ENCODE data around the gene RIMS1. TPM values are rescaled to one million over a fixed set of nuclear protein-coding genes. Genes with fewer than 3 reads are reported as not detected.

RIMS1 gene
- total and polyA plus RNA-seq, 4 donors = 0.14 to 5.7 (median 1.6) TPM

GRCh38 chr6:72130327-72130726 lies 244.0 kb downstream of the RIMS1 start:
- ATAC-seq (ENCODE audit: insufficient read depth, low FRiP score) (no peak), DNase-seq (no peak)
- Histone ChIP-seq H3K27ac (ENCODE audit: low read depth in 1 of 2, low read length in 1 of 2) (no peak overlapping the region), H3K9ac (ENCODE audit: insufficient read depth in 1 of 2, low read length in 2 of 2) (no peak overlapping the region), H3K36me3 (ENCODE audit: control insufficient read depth in 4 of 4, insufficient read depth in 4 of 4, low read length in 4 of 4) (no peaks in the 10 kb centered on the region), H3K9me3 (ENCODE audit: control insufficient read depth in 4 of 4, insufficient read depth in 3 of 4, low read length in 3 of 4) (peaks cover 0 to 5% (median 0%) of the 10 kb centered on the region in 4 donors), H3K27me3 (ENCODE audit: control insufficient read depth in 3 of 3, insufficient read depth in 3 of 3, low read length in 2 of 3) (no peaks in the 10 kb centered on the region), H3K4me3 (no peak overlapping the region), H3K4me1 (ENCODE audit: control insufficient read depth in 5 of 5, insufficient read depth in 5 of 5, low read length in 5 of 5) (no peaks in the 10 kb centered on the region)
- no peak for TF ChIP-seq CTCF (IDR thresholded peaks at IDR 0.05; ENCODE audit: control extremely low read depth, extremely low read depth)
- WGBS, 2 donors = 89 to 90% methylated on average over 2 of the region's 2 CpGs

- 85 to 95% methylated on average over 1 of the region's 1 CpG for WGBS, 2 donors
- H3K4me3 ChIP-seq = no peak overlapping the region
- no peak overlapping the region for H3K27ac ChIP-seq (ENCODE audit: low read depth in 1 of 2, low read length in 1 of 2)
- H3K36me3 ChIP-seq (ENCODE audit: control insufficient read depth in 4 of 4, insufficient read depth in 4 of 4, low read length in 4 of 4) = no peaks in the 10 kb centered on the region
- no peak for TF ChIP-seq CTCF (IDR thresholded peaks at IDR 0.05; ENCODE audit: control extremely low read depth, extremely low read depth)
- no peaks in the 10 kb centered on the region for H3K9me3 ChIP-seq (ENCODE audit: control insufficient read depth in 4 of 4, insufficient read depth in 3 of 4, low read length in 3 of 4)
- DNase-seq (no peak), ATAC-seq (ENCODE audit: insufficient read depth, low FRiP score) (no peak)
- no peaks in the 10 kb centered on the region for H3K4me1 ChIP-seq (ENCODE audit: control insufficient read depth in 5 of 5, insufficient read depth in 5 of 5, low read length in 5 of 5)
- no peak overlapping the region for H3K9ac ChIP-seq (ENCODE audit: insufficient read depth in 1 of 2, low read length in 2 of 2)
- H3K27me3 ChIP-seq (ENCODE audit: control insufficient read depth in 3 of 3, insufficient read depth in 3 of 3, low read length in 2 of 3) = no peaks in the 10 kb centered on the region
Observed at GRCh38 chr6:72132427-72132826, 246.1 kb downstream of the RIMS1 start.

GRCh38 chr6:72132851-72133250 lies 246.5 kb downstream of the RIMS1 start:
- H3K9ac ChIP-seq (ENCODE audit: insufficient read depth in 1 of 2, low read length in 2 of 2) = no peak overlapping the region
- H3K27me3 ChIP-seq (ENCODE audit: control insufficient read depth in 3 of 3, insufficient read depth in 3 of 3, low read length in 2 of 3) = no peaks in the 10 kb centered on the region
- no peak for TF ChIP-seq CTCF (IDR thresholded peaks at IDR 0.05; ENCODE audit: control extremely low read depth, extremely low read depth)
- no peak overlapping the region for H3K27ac ChIP-seq (ENCODE audit: low read depth in 1 of 2, low read length in 1 of 2)
- no peak for DNase-seq
- no peaks in the 10 kb centered on the region for H3K4me1 ChIP-seq (ENCODE audit: control insufficient read depth in 5 of 5, insufficient read depth in 5 of 5, low read length in 5 of 5)
- H3K36me3 ChIP-seq (ENCODE audit: control insufficient read depth in 4 of 4, insufficient read depth in 4 of 4, low read length in 4 of 4) = no peaks in the 10 kb centered on the region
- H3K4me3 ChIP-seq = no peak overlapping the region
- no peak for ATAC-seq (ENCODE audit: insufficient read depth, low FRiP score)
- no peaks in the 10 kb centered on the region for H3K9me3 ChIP-seq (ENCODE audit: control insufficient read depth in 4 of 4, insufficient read depth in 3 of 4, low read length in 3 of 4)

- Histone ChIP-seq H3K9ac (ENCODE audit: insufficient read depth in 1 of 2, low read length in 2 of 2) (no peak overlapping the region), H3K9me3 (ENCODE audit: control insufficient read depth in 4 of 4, insufficient read depth in 3 of 4, low read length in 3 of 4) (no peaks in the 10 kb centered on the region), H3K27me3 (ENCODE audit: control insufficient read depth in 3 of 3, insufficient read depth in 3 of 3, low read length in 2 of 3) (no peaks in the 10 kb centered on the region), H3K36me3 (ENCODE audit: control insufficient read depth in 4 of 4, insufficient read depth in 4 of 4, low read length in 4 of 4) (no peaks in the 10 kb centered on the region), H3K4me3 (no peak overlapping the region), H3K4me1 (ENCODE audit: control insufficient read depth in 5 of 5, insufficient read depth in 5 of 5, low read length in 5 of 5) (no peaks in the 10 kb centered on the region), H3K27ac (ENCODE audit: low read depth in 1 of 2, low read length in 1 of 2) (no peak overlapping the region)
- WGBS, 2 donors = 71 to 73% methylated on average over 1 of the region's 1 CpG
- TF ChIP-seq CTCF (IDR thresholded peaks at IDR 0.05; ENCODE audit: control extremely low read depth, extremely low read depth) = no peak
- DNase-seq = no peak
- no peak for ATAC-seq (ENCODE audit: insufficient read depth, low FRiP score)
Observed at GRCh38 chr6:72133324-72133723, 247.0 kb downstream of the RIMS1 start.
